SU-DHL-6 (cell line): Measurements from ENCODE around the gene SAFB2.

Experiments
- H2AFZ ChIP-seq: fragments of 200-600 bp; sonication (generic); 2 replicates; pipeline ENCODE4 v1.6.1; 2014; ENCODE audit warnings: low read depth, mild to moderate bottlenecking, moderate library complexity, mixed read lengths, antibody characterized with exemption, low read length; ENCODE audit not compliant: severe bottlenecking
- H3F3A ChIP-seq: fragments of 200-600 bp; shearing (Covaris generic); 2 replicates; pipeline ENCODE4 v1.6.0; 2016; ENCODE audit warnings: antibody characterized with exemption, mild to moderate bottlenecking; ENCODE audit not compliant: insufficient read depth
- H3K27ac ChIP-seq: fragments of 200-600 bp; sonication (generic); 2 replicates; pipeline ENCODE4 v1.5.1; 2016; ENCODE audit warnings: low read depth, mild to moderate bottlenecking, low read length, moderate library complexity, mixed read lengths
- H3K27me3 ChIP-seq: fragments of 200-600 bp; sonication (generic), shearing (Covaris generic); 2 replicates; pipeline ENCODE4 v1.6.0; 2014; ENCODE audit warnings: mild to moderate bottlenecking, low read length
- H3K36me3 ChIP-seq: fragments of 200-600 bp; sonication (generic); 2 replicates; pipeline ENCODE4 v1.6.1; 2014; ENCODE audit warnings: mild to moderate bottlenecking, low read length, mixed read lengths
- H3K4me2 ChIP-seq: fragments of 300-600, 200-600 bp; shearing (Covaris generic), sonication (generic); 2 replicates; pipeline ENCODE4 v1.6.0; 2014; ENCODE audit warnings: low read length, low read depth, mild to moderate bottlenecking; ENCODE audit not compliant: poor library complexity, severe bottlenecking
- H3K4me3 ChIP-seq: fragments of 200-600 bp; sonication (generic); 2 replicates; pipeline ENCODE4 v1.5.1; 2014; ENCODE audit warnings: antibody characterized with exemption, low read length, mild to moderate bottlenecking, mixed read lengths; ENCODE audit not compliant: insufficient read depth, poor library complexity, severe bottlenecking
- H3K79me2 ChIP-seq: fragments of 200-600 bp; sonication (generic); 2 replicates; pipeline ENCODE4 v1.6.1; 2014; ENCODE audit warnings: mild to moderate bottlenecking, low read length, moderate library complexity; ENCODE audit not compliant: insufficient read depth
- H3K9ac ChIP-seq: fragments of 200-600 bp; sonication (generic); 2 replicates; pipeline ENCODE4 v1.7.0; 2014; ENCODE audit warnings: mild to moderate bottlenecking, low read length
- H3K9me2 ChIP-seq: fragments of 200-600 bp; sonication (generic); replicated peaks from 2 replicates; pipeline ENCODE4 v1.6.1; 2014; ENCODE audit warnings: low read length; ENCODE audit not compliant: insufficient read depth
- H3K9me3 ChIP-seq: fragments of 200-600 bp; sonication (generic); 2 replicates; pipeline ENCODE4 v1.6.1; 2014; ENCODE audit warnings: low read length, mixed read lengths; ENCODE audit not compliant: insufficient read depth
- H4K20me1 ChIP-seq: fragments of 200-600 bp; sonication (generic); 2 replicates; pipeline ENCODE4 v1.6.1; 2014; ENCODE audit warnings: low read depth, mild to moderate bottlenecking, antibody characterized with exemption, low read length, moderate library complexity, mixed read lengths
- CTCF ChIP-seq: fragments of 200-600 bp; sonication (generic); IDR thresholded peaks from one replicate; pipeline ENCODE4 v1.5.1; 2017; ENCODE audit warnings: antibody characterized with exemption, mild to moderate bottlenecking, low read length, moderate library complexity; ENCODE audit not compliant: insufficient read depth, poor library complexity, severe bottlenecking
- EZH2phosphoT487 ChIP-seq: fragments of 200-600 bp; sonication (generic), shearing (Covaris generic); conservative IDR thresholded peaks from 2 replicates; pipeline ENCODE4 v1.6.1; 2018; ENCODE audit warnings: mild to moderate bottlenecking, antibody characterized with exemption, low read length, moderate library complexity, mixed read lengths

The SAFB2 gene

GRCh38 chr19:5651361-5651760, 28.8 kb upstream of the SAFB2 start:
- no peaks in the 10 kb centered on the region; the same call in 1 of the 2 replicates for H4K20me1 ChIP-seq
- peaks cover 13% of the 10 kb centered on the region for H3K79me2 ChIP-seq
- no peaks in the 10 kb centered on the region for H3K27me3 ChIP-seq
- H3K36me3 ChIP-seq: peaks cover 40% of the 10 kb centered on the region
- H2AFZ ChIP-seq: no peak overlapping the region
- TF ChIP-seq CTCF: no peak
- no peak for TF ChIP-seq EZH2phosphoT487
- H3F3A ChIP-seq: peaks cover 3% of the 10 kb centered on the region; the same call in 1 of the 2 replicates
- H3K9me2 ChIP-seq: no peaks in the 10 kb centered on the region
- H3K27ac ChIP-seq: no peak overlapping the region
- no peak overlapping the region for H3K4me3 ChIP-seq
- no peak overlapping the region for H3K4me2 ChIP-seq
- no peaks in the 10 kb centered on the region for H3K9me3 ChIP-seq
- H3K9ac ChIP-seq: no peak overlapping the region

GRCh38 chr19:5648464-5648863, 25.9 kb upstream of the SAFB2 start:
- Histone ChIP-seq H3K9me3 (no peaks in the 10 kb centered on the region), H3K27me3 (no peaks in the 10 kb centered on the region), H3K79me2 (peaks cover 42% of the 10 kb centered on the region), H3K4me3 (no peak overlapping the region), H3K9ac (no peak overlapping the region), H3K27ac (no peak overlapping the region), H3K36me3 (peaks cover 44% of the 10 kb centered on the region), H2AFZ (no peak overlapping the region), H4K20me1 (peaks cover 10% of the 10 kb centered on the region), H3F3A (no peaks in the 10 kb centered on the region), H3K4me2 (no peak overlapping the region), H3K9me2 (no peaks in the 10 kb centered on the region)
- TF ChIP-seq EZH2phosphoT487: no peak
- TF ChIP-seq CTCF: no peak

- H3K79me2 ChIP-seq: peaks cover 60% of the 10 kb centered on the region
- TF ChIP-seq EZH2phosphoT487 (no peak), CTCF (no peak)
- H3F3A ChIP-seq: no peaks in the 10 kb centered on the region
- no peaks in the 10 kb centered on the region for H3K27me3 ChIP-seq
- H2AFZ ChIP-seq: no peak overlapping the region
- H3K4me3 ChIP-seq: no peak overlapping the region
- H3K27ac ChIP-seq: no peak overlapping the region
- peaks cover 24% of the 10 kb centered on the region for H4K20me1 ChIP-seq
- H3K9ac ChIP-seq: no peak overlapping the region
- H3K36me3 ChIP-seq: peaks cover 54% of the 10 kb centered on the region
- no peaks in the 10 kb centered on the region for H3K9me2 ChIP-seq
- no peaks in the 10 kb centered on the region for H3K9me3 ChIP-seq
- no peak overlapping the region for H3K4me2 ChIP-seq
Measured at GRCh38 chr19:5646703-5647102, 24.1 kb upstream of the SAFB2 start.

- Histone ChIP-seq H3K4me3 (no peak overlapping the region), H3K9ac (no peak overlapping the region), H4K20me1 (peaks cover 26% of the 10 kb centered on the region), H3K9me2 (no peaks in the 10 kb centered on the region), H3K9me3 (no peaks in the 10 kb centered on the region), H3F3A (no peaks in the 10 kb centered on the region), H3K79me2 (peaks cover 73% of the 10 kb centered on the region), H3K36me3 (peaks cover 54% of the 10 kb centered on the region), H2AFZ (no peak overlapping the region), H3K27ac (no peak overlapping the region), H3K27me3 (no peaks in the 10 kb centered on the region), H3K4me2 (no peak overlapping the region)
- TF ChIP-seq EZH2phosphoT487 (no peak), CTCF (no peak)
Measured at GRCh38 chr19:5645409-5645808, 22.8 kb upstream of the SAFB2 start.
